ENCODE results near the gene MGMT. TPM values are rescaled to one million over a fixed set of nuclear protein-coding genes. Genes with fewer than 3 reads are reported as not detected.

MGMT gene
- total and polyA plus RNA-seq, 2 experiments from 2014 or later, result 19.3 to 21.9 TPM

DNA sequence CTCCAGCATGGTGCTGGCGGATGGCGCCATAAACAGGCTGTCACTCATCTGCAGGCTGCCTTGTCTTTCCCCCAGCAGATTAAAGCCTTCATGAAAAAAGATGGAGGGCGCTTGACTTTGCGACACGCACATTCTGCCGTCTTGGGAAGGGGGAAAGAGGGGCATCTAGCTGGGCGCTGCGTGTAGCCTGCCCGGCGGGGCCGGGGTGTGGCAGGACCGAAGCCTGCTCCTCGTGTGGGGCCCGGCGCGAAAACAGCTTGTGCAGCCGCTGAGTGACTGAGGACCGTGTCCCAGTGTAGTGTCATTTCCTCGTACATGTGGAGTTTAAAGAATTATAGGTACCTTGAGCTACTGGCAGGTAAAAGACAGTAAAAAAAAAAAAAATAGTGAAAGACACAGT, 97.9 kb downstream of the MGMT start (continued):
- no peak for TF ChIP-seq STAT1 (IDR thresholded peaks at IDR 0.05; ENCODE audit: unreplicated experiment)
- TF ChIP-seq, protein P1, sequence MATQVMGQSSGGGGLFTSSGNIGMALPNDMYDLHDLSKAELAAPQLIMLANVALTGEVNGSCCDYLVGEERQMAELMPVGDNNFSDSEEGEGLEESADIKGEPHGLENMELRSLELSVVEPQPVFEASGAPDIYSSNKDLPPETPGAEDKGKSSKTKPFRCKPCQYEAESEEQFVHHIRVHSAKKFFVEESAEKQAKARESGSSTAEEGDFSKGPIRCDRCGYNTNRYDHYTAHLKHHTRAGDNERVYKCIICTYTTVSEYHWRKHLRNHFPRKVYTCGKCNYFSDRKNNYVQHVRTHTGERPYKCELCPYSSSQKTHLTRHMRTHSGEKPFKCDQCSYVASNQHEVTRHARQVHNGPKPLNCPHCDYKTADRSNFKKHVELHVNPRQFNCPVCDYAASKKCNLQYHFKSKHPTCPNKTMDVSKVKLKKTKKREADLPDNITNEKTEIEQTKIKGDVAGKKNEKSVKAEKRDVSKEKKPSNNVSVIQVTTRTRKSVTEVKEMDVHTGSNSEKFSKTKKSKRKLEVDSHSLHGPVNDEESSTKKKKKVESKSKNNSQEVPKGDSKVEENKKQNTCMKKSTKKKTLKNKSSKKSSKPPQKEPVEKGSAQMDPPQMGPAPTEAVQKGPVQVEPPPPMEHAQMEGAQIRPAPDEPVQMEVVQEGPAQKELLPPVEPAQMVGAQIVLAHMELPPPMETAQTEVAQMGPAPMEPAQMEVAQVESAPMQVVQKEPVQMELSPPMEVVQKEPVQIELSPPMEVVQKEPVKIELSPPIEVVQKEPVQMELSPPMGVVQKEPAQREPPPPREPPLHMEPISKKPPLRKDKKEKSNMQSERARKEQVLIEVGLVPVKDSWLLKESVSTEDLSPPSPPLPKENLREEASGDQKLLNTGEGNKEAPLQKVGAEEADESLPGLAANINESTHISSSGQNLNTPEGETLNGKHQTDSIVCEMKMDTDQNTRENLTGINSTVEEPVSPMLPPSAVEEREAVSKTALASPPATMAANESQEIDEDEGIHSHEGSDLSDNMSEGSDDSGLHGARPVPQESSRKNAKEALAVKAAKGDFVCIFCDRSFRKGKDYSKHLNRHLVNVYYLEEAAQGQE (IDR thresholded peaks at IDR 0.05; ENCODE audit: unreplicated experiment), result no peak
- TF ChIP-seq, protein P2, sequence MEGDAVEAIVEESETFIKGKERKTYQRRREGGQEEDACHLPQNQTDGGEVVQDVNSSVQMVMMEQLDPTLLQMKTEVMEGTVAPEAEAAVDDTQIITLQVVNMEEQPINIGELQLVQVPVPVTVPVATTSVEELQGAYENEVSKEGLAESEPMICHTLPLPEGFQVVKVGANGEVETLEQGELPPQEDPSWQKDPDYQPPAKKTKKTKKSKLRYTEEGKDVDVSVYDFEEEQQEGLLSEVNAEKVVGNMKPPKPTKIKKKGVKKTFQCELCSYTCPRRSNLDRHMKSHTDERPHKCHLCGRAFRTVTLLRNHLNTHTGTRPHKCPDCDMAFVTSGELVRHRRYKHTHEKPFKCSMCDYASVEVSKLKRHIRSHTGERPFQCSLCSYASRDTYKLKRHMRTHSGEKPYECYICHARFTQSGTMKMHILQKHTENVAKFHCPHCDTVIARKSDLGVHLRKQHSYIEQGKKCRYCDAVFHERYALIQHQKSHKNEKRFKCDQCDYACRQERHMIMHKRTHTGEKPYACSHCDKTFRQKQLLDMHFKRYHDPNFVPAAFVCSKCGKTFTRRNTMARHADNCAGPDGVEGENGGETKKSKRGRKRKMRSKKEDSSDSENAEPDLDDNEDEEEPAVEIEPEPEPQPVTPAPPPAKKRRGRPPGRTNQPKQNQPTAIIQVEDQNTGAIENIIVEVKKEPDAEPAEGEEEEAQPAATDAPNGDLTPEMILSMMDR (conservative IDR thresholded peaks at IDR 0.05; ENCODE audit: low read depth in 2 of 2), result no peak

DNA sequence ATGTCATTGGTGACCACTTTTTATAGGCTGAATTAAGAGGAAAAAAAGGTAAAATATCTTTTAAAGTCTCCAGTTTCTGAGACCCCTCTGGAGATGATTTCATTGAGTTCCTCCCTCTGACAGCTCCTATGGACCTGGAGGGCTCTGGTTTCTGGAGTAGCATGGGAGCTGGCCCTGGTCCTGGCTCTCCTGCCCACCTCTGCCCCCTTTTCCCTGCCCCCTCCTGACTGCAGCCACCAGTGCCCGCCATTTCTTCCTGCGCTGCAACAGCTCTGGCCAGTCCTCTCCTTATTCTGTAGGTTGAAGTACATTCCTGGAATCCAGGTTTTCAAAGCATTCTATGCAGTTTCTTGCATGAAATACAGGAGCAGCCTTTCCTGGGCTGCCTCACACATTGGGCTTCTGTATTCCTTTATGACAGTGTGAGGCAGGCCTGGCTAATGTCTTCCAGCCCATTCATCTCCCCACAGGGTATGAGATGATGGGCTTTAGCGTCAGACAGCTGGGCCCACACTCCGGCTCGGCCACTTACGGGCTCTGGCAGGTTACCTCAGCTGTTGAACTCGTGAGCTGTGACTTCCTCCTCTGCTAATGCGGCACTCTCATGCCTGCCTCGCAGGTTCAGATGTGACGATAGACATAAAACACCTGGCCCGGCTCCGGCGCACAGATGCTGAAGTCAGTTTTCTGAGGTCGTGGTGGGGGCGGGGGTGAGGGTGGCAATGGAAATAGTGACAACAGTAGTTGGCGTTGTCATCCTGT, 101.7 kb downstream of the MGMT start:
- Histone ChIP-seq H3K4me1 (ENCODE audit: insufficient read depth) (no peaks in the 10 kb centered on the region), H2AFZ (no peak overlapping the region), H3K27me3 (ENCODE audit: insufficient read depth) (no peaks in the 10 kb centered on the region), H3K4me2 (no peak overlapping the region), H3K36me3 (ENCODE audit: insufficient read depth) (no peaks in the 10 kb centered on the region), H3F3A (replicated peaks; ENCODE audit: low read depth) (no peaks in the 10 kb centered on the region), H4K20me1 (replicated peaks; ENCODE audit: insufficient read depth) (no peaks in the 10 kb centered on the region), H3K9me2 (ENCODE audit: insufficient read depth) (no peaks in the 10 kb centered on the region), H3K79me2 (replicated peaks; ENCODE audit: insufficient read depth) (no peaks in the 10 kb centered on the region), H3K4me3 (no peak overlapping the region), H3K27ac (ENCODE audit: low read depth) (no peak overlapping the region)
- H3K27me3 Mint-ChIP-seq (ENCODE audit: insufficient read depth, low read depth, poor library complexity), result no peaks in the 10 kb centered on the region
- no peaks in the 10 kb centered on the region for H3K36me3 Mint-ChIP-seq (ENCODE audit: low read depth)
- ATAC-seq, result peak; percentile 59
- no peak overlapping the region for H3K4me3 Mint-ChIP-seq
- H3K9me3 Mint-ChIP-seq, result no peaks in the 10 kb centered on the region
- DNase-seq (ENCODE audit: low spot score), result no peak
- no peaks in the 10 kb centered on the region for H3K4me1 Mint-ChIP-seq
- no peak overlapping the region for H3K27ac Mint-ChIP-seq
- no peak for TF ChIP-seq ZNF114 (CRISPR knock-in tag; IDR thresholded peaks at IDR 0.05)
- TF ChIP-seq, protein P3, sequence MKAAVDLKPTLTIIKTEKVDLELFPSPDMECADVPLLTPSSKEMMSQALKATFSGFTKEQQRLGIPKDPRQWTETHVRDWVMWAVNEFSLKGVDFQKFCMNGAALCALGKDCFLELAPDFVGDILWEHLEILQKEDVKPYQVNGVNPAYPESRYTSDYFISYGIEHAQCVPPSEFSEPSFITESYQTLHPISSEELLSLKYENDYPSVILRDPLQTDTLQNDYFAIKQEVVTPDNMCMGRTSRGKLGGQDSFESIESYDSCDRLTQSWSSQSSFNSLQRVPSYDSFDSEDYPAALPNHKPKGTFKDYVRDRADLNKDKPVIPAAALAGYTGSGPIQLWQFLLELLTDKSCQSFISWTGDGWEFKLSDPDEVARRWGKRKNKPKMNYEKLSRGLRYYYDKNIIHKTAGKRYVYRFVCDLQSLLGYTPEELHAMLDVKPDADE (IDR thresholded peaks at IDR 0.05), result no peak
- no peak for TF ChIP-seq POLR2AphosphoS5 (IDR thresholded peaks at IDR 0.05; ENCODE audit: low read depth)
- no peak for TF ChIP-seq NANOG (IDR thresholded peaks at IDR 0.05; ENCODE audit: borderline replicate concordance)
- TF ChIP-seq, protein P4, sequence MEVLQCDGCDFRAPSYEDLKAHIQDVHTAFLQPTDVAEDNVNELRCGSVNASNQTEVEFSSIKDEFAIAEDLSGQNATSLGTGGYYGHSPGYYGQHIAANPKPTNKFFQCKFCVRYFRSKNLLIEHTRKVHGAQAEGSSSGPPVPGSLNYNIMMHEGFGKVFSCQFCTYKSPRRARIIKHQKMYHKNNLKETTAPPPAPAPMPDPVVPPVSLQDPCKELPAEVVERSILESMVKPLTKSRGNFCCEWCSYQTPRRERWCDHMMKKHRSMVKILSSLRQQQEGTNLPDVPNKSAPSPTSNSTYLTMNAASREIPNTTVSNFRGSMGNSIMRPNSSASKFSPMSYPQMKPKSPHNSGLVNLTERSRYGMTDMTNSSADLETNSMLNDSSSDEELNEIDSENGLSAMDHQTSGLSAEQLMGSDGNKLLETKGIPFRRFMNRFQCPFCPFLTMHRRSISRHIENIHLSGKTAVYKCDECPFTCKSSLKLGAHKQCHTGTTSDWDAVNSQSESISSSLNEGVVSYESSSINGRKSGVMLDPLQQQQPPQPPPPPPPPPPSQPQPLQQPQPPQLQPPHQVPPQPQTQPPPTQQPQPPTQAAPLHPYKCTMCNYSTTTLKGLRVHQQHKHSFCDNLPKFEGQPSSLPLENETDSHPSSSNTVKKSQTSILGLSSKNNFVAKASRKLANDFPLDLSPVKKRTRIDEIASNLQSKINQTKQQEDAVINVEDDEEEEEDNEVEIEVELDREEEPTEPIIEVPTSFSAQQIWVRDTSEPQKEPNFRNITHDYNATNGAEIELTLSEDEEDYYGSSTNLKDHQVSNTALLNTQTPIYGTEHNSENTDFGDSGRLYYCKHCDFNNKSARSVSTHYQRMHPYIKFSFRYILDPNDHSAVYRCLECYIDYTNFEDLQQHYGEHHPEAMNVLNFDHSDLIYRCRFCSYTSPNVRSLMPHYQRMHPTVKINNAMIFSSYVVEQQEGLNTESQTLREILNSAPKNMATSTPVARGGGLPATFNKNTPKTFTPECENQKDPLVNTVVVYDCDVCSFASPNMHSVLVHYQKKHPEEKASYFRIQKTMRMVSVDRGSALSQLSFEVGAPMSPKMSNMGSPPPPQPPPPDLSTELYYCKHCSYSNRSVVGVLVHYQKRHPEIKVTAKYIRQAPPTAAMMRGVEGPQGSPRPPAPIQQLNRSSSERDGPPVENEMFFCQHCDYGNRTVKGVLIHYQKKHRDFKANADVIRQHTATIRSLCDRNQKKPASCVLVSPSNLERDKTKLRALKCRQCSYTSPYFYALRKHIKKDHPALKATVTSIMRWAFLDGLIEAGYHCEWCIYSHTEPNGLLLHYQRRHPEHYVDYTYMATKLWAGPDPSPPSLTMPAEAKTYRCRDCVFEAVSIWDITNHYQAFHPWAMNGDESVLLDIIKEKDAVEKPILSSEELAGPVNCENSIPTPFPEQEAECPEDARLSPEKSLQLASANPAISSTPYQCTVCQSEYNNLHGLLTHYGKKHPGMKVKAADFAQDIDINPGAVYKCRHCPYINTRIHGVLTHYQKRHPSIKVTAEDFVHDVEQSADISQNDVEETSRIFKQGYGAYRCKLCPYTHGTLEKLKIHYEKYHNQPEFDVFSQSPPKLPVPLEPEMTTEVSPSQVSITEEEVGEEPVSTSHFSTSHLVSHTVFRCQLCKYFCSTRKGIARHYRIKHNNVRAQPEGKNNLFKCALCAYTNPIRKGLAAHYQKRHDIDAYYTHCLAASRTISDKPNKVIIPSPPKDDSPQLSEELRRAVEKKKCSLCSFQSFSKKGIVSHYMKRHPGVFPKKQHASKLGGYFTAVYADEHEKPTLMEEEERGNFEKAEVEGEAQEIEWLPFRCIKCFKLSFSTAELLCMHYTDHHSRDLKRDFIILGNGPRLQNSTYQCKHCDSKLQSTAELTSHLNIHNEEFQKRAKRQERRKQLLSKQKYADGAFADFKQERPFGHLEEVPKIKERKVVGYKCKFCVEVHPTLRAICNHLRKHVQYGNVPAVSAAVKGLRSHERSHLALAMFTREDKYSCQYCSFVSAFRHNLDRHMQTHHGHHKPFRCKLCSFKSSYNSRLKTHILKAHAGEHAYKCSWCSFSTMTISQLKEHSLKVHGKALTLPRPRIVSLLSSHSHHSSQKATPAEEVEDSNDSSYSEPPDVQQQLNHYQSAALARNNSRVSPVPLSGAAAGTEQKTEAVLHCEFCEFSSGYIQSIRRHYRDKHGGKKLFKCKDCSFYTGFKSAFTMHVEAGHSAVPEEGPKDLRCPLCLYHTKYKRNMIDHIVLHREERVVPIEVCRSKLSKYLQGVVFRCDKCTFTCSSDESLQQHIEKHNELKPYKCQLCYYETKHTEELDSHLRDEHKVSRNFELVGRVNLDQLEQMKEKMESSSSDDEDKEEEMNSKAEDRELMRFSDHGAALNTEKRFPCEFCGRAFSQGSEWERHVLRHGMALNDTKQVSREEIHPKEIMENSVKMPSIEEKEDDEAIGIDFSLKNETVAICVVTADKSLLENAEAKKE (CRISPR knock-in tag; IDR thresholded peaks at IDR 0.05), result no peak
- no peak for TF ChIP-seq CREB1 (CRISPR knock-in tag; IDR thresholded peaks at IDR 0.05; ENCODE audit: low read depth)
- no peak for TF ChIP-seq ZNF331 (CRISPR knock-in tag; IDR thresholded peaks at IDR 0.05; ENCODE audit: low read depth)
